WTC11 (cell line): ENCODE measurements around the gene UBASH3B. TPM values are rescaled to one million over a fixed set of nuclear protein-coding genes. Genes with fewer than 3 reads are reported as not detected.

Experiments used
- ATAC-seq: fragments of 200-7000 bp; cut with Tn5 transposase; 2 replicates; pipeline ENCODE4 v1.10.0; 2021; ENCODE audit warnings: mild to moderate bottlenecking, moderate library complexity
- CTCF ChIA-PET: fragments of 300-600 bp; sonication (Branson Sonifier 250); formaldehyde crosslinking; loops from one replicate; lab custom pipeline; 2021; ENCODE audit warnings: antibody characterized with exemption; lab: Charles Lee
- POLR2A ChIA-PET: fragments of 350-600 bp; sonication (Branson Sonifier 250); formaldehyde crosslinking; loops from one replicate; lab custom pipeline; 2021; ENCODE audit warnings: antibody characterized with exemption; lab: Charles Lee
- DNase-seq: peaks from one replicate; pipeline ENCODE4 v3.0.0; 2021; ENCODE audit warnings: low spot score
- H3K27ac Mint-ChIP-seq: 2 replicates; pipeline ENCODE4 v1.8.0; 2021; ENCODE audit warnings: mixed read lengths
- H3K27me3 Mint-ChIP-seq: 2 replicates; pipeline ENCODE4 v1.8.0; 2021; ENCODE audit warnings: low read depth, mild to moderate bottlenecking, moderate library complexity, mixed read lengths
- H3K36me3 Mint-ChIP-seq: 2 replicates; pipeline ENCODE4 v1.8.0; 2021; ENCODE audit warnings: mixed read lengths
- H3K4me1 Mint-ChIP-seq: 2 replicates; pipeline ENCODE4 v1.8.0; 2022; ENCODE audit warnings: mixed read lengths
- H3K4me3 Mint-ChIP-seq: 2 replicates; pipeline ENCODE4 v1.8.0; 2021; ENCODE audit warnings: mild to moderate bottlenecking, moderate library complexity, mixed read lengths
- H3K9me3 Mint-ChIP-seq: 2 replicates; pipeline ENCODE4 v1.8.0; 2021; ENCODE audit warnings: mixed read lengths
- ATF1 ChIP-seq: sonication (generic); formaldehyde crosslinking; IDR thresholded peaks from 2 replicates; pipeline ENCODE4 v1.8.1; 2023; ENCODE audit warnings: mild to moderate bottlenecking, moderate library complexity, missing genetic modification reagents
- ATF3 ChIP-seq: sonication (generic); formaldehyde crosslinking; conservative IDR thresholded peaks from 2 replicates; pipeline ENCODE4 v1.8.1; 2022; ENCODE audit warnings: mild to moderate bottlenecking, missing genetic modification reagents
- ETV6 ChIP-seq: sonication (generic); formaldehyde crosslinking; IDR thresholded peaks from 2 replicates; pipeline ENCODE4 v1.8.1; 2022; ENCODE audit warnings: mild to moderate bottlenecking, missing genetic modification reagents
- FOXK1 ChIP-seq: sonication (generic); formaldehyde crosslinking; IDR thresholded peaks from 2 replicates; pipeline ENCODE4 v1.8.0; 2022; ENCODE audit warnings: mild to moderate bottlenecking, moderate library complexity, missing genetic modification reagents
- FOXP4 ChIP-seq: sonication (generic); formaldehyde crosslinking; IDR thresholded peaks from 2 replicates; pipeline ENCODE4 v1.8.0; 2022; ENCODE audit warnings: mild to moderate bottlenecking, missing genetic modification reagents
- IRF2 ChIP-seq: sonication (generic); formaldehyde crosslinking; IDR thresholded peaks from 2 replicates; pipeline ENCODE4 v1.8.0; 2022; ENCODE audit warnings: low read depth, missing genetic modification reagents, borderline replicate concordance
- JAZF1 ChIP-seq: fragments of 250-450 bp; sonication (Bioruptor Pico); IDR thresholded peaks from 2 replicates; pipeline ENCODE4 v1.9.0; 2021; ENCODE audit warnings: moderate library complexity, mild to moderate bottlenecking, inconsistent platforms
- NFYB ChIP-seq: sonication (generic); formaldehyde crosslinking; conservative IDR thresholded peaks from 2 replicates; pipeline ENCODE4 v1.8.0; 2022; ENCODE audit warnings: low read depth, missing genetic modification reagents
- PRDM15 ChIP-seq: sonication (generic); formaldehyde crosslinking; IDR thresholded peaks from 2 replicates; pipeline ENCODE4 v1.8.0; 2022; ENCODE audit warnings: missing genetic modification reagents
- PREB ChIP-seq: sonication (generic); formaldehyde crosslinking; IDR thresholded peaks from 2 replicates; pipeline ENCODE4 v1.8.1; 2022; ENCODE audit warnings: mild to moderate bottlenecking, missing genetic modification reagents, moderate library complexity, borderline replicate concordance
- PRRX2 ChIP-seq: fragments of 250-450 bp; sonication (Bioruptor Pico); IDR thresholded peaks from 2 replicates; pipeline ENCODE4 v1.8.0; 2021; ENCODE audit warnings: mild to moderate bottlenecking
- RORB ChIP-seq: fragments of 250-450 bp; sonication (Bioruptor Pico); IDR thresholded peaks from 2 replicates; pipeline ENCODE4 v1.9.0; 2021; ENCODE audit warnings: mild to moderate bottlenecking
- SMAD4 ChIP-seq: sonication (generic); formaldehyde crosslinking; IDR thresholded peaks from 2 replicates; pipeline ENCODE4 v1.8.0; 2022; ENCODE audit warnings: mild to moderate bottlenecking, missing genetic modification reagents
- ZBTB21 ChIP-seq: sonication (generic); formaldehyde crosslinking; IDR thresholded peaks from 2 replicates; pipeline ENCODE4 v1.8.1; 2023; ENCODE audit warnings: mild to moderate bottlenecking, missing genetic modification reagents, borderline replicate concordance
- ZNF121 ChIP-seq: sonication (generic); formaldehyde crosslinking; IDR thresholded peaks from 2 replicates; pipeline ENCODE4 v1.8.0; 2023; ENCODE audit warnings: missing genetic modification reagents
- ZNF138 ChIP-seq: sonication (generic); formaldehyde crosslinking; conservative IDR thresholded peaks from 2 replicates; pipeline ENCODE4 v1.8.1; 2022; ENCODE audit warnings: mild to moderate bottlenecking, moderate library complexity, missing genetic modification reagents
- ZNF219 ChIP-seq: sonication (generic); formaldehyde crosslinking; IDR thresholded peaks from 2 replicates; pipeline ENCODE4 v1.8.0; 2023; ENCODE audit warnings: missing genetic modification reagents, mild to moderate bottlenecking, borderline replicate concordance
- ZNF232 ChIP-seq: sonication (generic); formaldehyde crosslinking; IDR thresholded peaks from 2 replicates; pipeline ENCODE4 v1.8.0; 2022; ENCODE audit warnings: mild to moderate bottlenecking, missing genetic modification reagents
- ZNF263 ChIP-seq: sonication (generic); formaldehyde crosslinking; IDR thresholded peaks from 2 replicates; pipeline ENCODE4 v1.8.1; 2022; ENCODE audit warnings: low read depth, mild to moderate bottlenecking, moderate library complexity, missing genetic modification reagents
- ZNF396 ChIP-seq: fragments of 250-450 bp; sonication (Bioruptor Pico); IDR thresholded peaks from 2 replicates; pipeline ENCODE4 v1.8.0; 2021; ENCODE audit warnings: mild to moderate bottlenecking, moderate library complexity, borderline replicate concordance
- ZNF416 ChIP-seq: fragments of 250-450 bp; sonication (Bioruptor Pico); IDR thresholded peaks from 2 replicates; pipeline ENCODE4 v1.9.0; 2021; ENCODE audit warnings: mild to moderate bottlenecking, inconsistent platforms
- ZNF423 ChIP-seq: fragments of 250-450 bp; sonication (Bioruptor Pico); IDR thresholded peaks from 2 replicates; pipeline ENCODE4 v2.1.2; 2022; ENCODE audit warnings: mild to moderate bottlenecking, moderate library complexity
- total RNA-seq: library from RNA; stranded (reverse); gene quantifications from 3 replicates; pipeline ENCODE4 v1.2.3, GENCODE V29; 2021
- TF ChIP-seq, protein P1 (sequence below): sonication (generic); formaldehyde crosslinking; IDR thresholded peaks from 2 replicates; pipeline ENCODE4 v1.8.0; 2022; ENCODE audit warnings: mild to moderate bottlenecking, missing genetic modification reagents
- TF ChIP-seq, protein P2 (sequence below): sonication (generic); formaldehyde crosslinking; IDR thresholded peaks from 2 replicates; pipeline ENCODE4 v1.8.1; 2023; ENCODE audit warnings: mild to moderate bottlenecking, missing genetic modification reagents, moderate library complexity
- TF ChIP-seq, protein P3 (sequence below): sonication (generic); formaldehyde crosslinking; IDR thresholded peaks from 2 replicates; pipeline ENCODE4 v1.8.1; 2022; ENCODE audit warnings: low read depth, missing genetic modification reagents, borderline replicate concordance

UBASH3B gene
- total RNA-seq, 1 experiment from 2014 or later: 21.1 TPM

GRCh38 chr11:122744357-122744756, 88.8 kb downstream of the UBASH3B start (continued):
- TF ChIP-seq ZBTB21: no peak

GRCh38 chr11:122745111-122745510, 89.6 kb downstream of the UBASH3B start:
- ATAC-seq (no peak), DNase-seq (no peak)
- TF ChIP-seq ZNF263 (CRISPR knock-in tag) (no peak), ZNF138 (CRISPR knock-in tag) (no peak), FOXK1 (CRISPR knock-in tag) (no peak), ETV6 (CRISPR knock-in tag) (no peak), PRDM15 (CRISPR knock-in tag) (no peak), ZBTB21 (no peak), PRRX2 (CRISPR knock-in tag) (no peak), ZNF232 (CRISPR knock-in tag) (no peak), ATF1 (CRISPR knock-in tag) (no peak), FOXP4 (CRISPR knock-in tag) (no peak)
- no peaks in the 10 kb centered on the region for H3K27me3 Mint-ChIP-seq
- CTCF ChIA-PET: interaction anchor here (1.5 to 2.4 kb wide), 3 partner anchors 10 to 88 kb away, joined by 3 to 15 read pairs (median 4); no protein-coding TSS in a partner anchor
- no peak overlapping the region for H3K27ac Mint-ChIP-seq
- H3K4me1 Mint-ChIP-seq: peaks cover 8% of the 10 kb centered on the region
- no peak overlapping the region for H3K4me3 Mint-ChIP-seq
- POLR2A ChIA-PET: no interaction called here
- H3K36me3 Mint-ChIP-seq: no peaks in the 10 kb centered on the region
- no peaks in the 10 kb centered on the region for H3K9me3 Mint-ChIP-seq

GRCh38 chr11:122746050-122746478, 90.5 kb downstream of the UBASH3B start:
- Mint-ChIP-seq H3K27ac (no peak overlapping the region), H3K36me3 (no peaks in the 10 kb centered on the region), H3K4me1 (peaks cover 8% of the 10 kb centered on the region), H3K4me3 (no peak overlapping the region), H3K9me3 (no peaks in the 10 kb centered on the region), H3K27me3 (no peaks in the 10 kb centered on the region)
- ChIA-PET POLR2A (no interaction called here), CTCF (interaction anchor here (1.2 to 2.4 kb wide), 4 partner anchors 9 to 89 kb away, joined by 3 to 15 read pairs (median 4); no protein-coding TSS in a partner anchor)
- ATAC-seq (no peak), DNase-seq (no peak)
- TF ChIP-seq SMAD4 (CRISPR knock-in tag) (no peak), PREB (CRISPR knock-in tag) (no peak), JAZF1 (CRISPR knock-in tag) (no peak), ETV6 (CRISPR knock-in tag) (no peak), ZNF121 (CRISPR knock-in tag) (no peak), ZNF219 (CRISPR knock-in tag) (no peak), ZNF416 (CRISPR knock-in tag) (no peak), ATF3 (CRISPR knock-in tag) (no peak), ATF1 (CRISPR knock-in tag) (no peak), NFYB (CRISPR knock-in tag) (no peak), ZNF423 (CRISPR knock-in tag) (no peak), ZNF396 (CRISPR knock-in tag) (no peak), IRF2 (no peak), RORB (CRISPR knock-in tag) (no peak)
- TF ChIP-seq, protein P1, sequence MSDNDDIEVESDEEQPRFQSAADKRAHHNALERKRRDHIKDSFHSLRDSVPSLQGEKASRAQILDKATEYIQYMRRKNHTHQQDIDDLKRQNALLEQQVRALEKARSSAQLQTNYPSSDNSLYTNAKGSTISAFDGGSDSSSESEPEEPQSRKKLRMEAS (CRISPR knock-in tag): no peak
- TF ChIP-seq, protein P2, sequence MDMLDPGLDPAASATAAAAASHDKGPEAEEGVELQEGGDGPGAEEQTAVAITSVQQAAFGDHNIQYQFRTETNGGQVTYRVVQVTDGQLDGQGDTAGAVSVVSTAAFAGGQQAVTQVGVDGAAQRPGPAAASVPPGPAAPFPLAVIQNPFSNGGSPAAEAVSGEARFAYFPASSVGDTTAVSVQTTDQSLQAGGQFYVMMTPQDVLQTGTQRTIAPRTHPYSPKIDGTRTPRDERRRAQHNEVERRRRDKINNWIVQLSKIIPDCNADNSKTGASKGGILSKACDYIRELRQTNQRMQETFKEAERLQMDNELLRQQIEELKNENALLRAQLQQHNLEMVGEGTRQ (CRISPR knock-in tag): no peak
- TF ChIP-seq, protein P3, sequence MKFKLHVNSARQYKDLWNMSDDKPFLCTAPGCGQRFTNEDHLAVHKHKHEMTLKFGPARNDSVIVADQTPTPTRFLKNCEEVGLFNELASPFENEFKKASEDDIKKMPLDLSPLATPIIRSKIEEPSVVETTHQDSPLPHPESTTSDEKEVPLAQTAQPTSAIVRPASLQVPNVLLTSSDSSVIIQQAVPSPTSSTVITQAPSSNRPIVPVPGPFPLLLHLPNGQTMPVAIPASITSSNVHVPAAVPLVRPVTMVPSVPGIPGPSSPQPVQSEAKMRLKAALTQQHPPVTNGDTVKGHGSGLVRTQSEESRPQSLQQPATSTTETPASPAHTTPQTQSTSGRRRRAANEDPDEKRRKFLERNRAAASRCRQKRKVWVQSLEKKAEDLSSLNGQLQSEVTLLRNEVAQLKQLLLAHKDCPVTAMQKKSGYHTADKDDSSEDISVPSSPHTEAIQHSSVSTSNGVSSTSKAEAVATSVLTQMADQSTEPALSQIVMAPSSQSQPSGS: no peak
